ENCODE measurements around the gene RRAD. TPM values are rescaled to one million over a fixed set of nuclear protein-coding genes. Genes with fewer than 3 reads are reported as not detected.

RRAD gene
- total RNA-seq, 1 donor from 2014 or later, result 11.1 TPM

DNA sequence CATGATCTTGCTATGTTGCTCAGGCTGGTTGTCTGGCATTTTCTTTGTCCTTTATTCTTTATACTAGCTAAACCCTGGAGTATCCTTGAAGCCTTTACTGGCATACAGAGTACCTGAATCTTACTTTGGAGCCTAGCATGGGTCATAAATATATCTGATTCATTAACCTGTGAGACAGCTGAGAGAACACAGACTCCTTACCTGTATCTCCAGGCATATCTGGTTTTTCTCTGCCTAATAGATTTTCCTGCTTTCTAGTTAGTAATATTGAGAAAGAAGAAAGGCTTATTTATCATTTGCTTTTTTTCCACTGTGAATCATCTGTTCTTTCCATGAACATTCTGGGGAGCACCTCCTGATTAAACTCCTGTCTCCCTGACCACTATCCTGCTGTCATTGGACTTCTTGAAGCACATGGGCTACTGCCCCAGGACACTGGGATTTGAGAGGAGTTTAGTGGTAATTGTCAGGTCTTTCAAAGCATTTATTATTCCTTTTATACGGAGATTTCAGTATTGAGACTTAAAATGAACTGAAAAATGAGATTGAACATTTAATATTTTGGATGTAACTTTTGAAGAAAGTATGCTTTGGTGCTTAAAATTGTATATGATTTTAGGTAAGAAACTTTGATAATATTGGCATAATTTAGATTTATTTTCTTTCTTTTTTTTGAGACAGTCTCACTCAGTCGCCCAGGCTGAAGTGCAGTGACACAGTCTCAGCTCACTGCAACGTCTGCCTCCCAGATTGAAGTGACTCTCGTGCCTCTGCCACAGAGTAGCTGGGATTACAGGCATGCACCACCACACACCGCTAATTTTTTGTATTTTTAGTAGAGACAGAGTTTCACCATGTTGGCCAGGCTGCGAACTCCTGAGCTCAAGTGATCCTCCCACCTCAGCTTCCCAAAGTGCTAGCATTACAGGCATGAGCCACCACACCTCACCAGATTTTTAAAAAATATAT, 36.4 kb downstream of the RRAD start:
- intact Hi-C loops (cut with DNase I), result no loop called here
- Histone ChIP-seq H3K36me3 (peaks cover 37% of the 10 kb centered on the region), H3K27ac (no peak overlapping the region), H3K4me3 (no peak overlapping the region), H3K9me3 (no peaks in the 10 kb centered on the region), H3K27me3 (no peaks in the 10 kb centered on the region), H3K4me1 (no peaks in the 10 kb centered on the region)
- ATAC-seq (no peak), DNase-seq (no peak)
- TF ChIP-seq, protein P1, sequence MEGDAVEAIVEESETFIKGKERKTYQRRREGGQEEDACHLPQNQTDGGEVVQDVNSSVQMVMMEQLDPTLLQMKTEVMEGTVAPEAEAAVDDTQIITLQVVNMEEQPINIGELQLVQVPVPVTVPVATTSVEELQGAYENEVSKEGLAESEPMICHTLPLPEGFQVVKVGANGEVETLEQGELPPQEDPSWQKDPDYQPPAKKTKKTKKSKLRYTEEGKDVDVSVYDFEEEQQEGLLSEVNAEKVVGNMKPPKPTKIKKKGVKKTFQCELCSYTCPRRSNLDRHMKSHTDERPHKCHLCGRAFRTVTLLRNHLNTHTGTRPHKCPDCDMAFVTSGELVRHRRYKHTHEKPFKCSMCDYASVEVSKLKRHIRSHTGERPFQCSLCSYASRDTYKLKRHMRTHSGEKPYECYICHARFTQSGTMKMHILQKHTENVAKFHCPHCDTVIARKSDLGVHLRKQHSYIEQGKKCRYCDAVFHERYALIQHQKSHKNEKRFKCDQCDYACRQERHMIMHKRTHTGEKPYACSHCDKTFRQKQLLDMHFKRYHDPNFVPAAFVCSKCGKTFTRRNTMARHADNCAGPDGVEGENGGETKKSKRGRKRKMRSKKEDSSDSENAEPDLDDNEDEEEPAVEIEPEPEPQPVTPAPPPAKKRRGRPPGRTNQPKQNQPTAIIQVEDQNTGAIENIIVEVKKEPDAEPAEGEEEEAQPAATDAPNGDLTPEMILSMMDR (IDR thresholded peaks at IDR 0.05), result no peak

DNA sequence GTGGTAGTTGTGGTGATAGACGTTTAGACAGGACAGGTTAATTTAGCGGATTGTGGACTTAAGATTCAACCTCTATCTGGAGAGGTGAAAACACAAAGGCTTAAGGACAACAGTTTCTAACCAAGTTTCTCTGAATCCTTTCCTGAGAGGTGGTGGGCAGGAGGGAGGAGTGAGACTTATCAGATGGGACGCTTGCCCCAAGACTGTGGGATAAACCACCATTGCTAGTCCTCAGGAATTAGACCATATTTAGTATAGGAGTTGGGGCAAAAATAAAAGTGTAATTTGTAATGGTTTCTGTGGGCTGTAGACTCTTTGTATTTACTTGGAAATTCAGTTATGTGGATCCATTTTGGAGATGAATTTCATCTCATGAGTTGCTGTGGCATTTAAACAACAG, 38.4 kb downstream of the RRAD start:
- TF ChIP-seq, protein P1 (IDR thresholded peaks at IDR 0.05), result no peak
- Histone ChIP-seq H3K4me3 (no peak overlapping the region), H3K9me3 (no peaks in the 10 kb centered on the region), H3K4me1 (peaks cover 3% of the 10 kb centered on the region), H3K27me3 (no peaks in the 10 kb centered on the region), H3K36me3 (peaks cover 37% of the 10 kb centered on the region), H3K27ac (no peak overlapping the region)
- no peak for ATAC-seq
- DNase-seq, result no peak
- intact Hi-C loops (cut with DNase I), result no loop called here

DNA sequence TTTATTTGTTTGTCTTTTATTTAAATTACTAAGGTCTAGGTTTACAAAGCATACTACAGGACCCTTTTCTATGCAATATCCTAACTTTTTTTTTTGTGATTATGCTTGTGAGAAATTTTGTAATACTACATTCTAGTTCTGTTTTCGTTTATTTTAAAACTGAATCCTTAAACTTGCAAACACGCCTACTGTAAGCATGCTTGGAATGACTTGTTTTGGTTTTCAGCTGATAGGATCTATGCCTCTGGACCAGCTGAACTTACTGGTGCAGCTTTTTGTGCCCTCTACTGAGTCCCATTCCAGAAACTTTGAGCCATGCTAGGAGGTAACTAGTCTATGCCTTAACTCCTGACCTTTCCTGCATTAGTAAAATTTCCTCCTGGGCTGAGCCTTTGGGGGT, 39.0 kb downstream of the RRAD start:
- H3K4me3 ChIP-seq, result no peak overlapping the region
- H3K27ac ChIP-seq, result no peak overlapping the region
- no peaks in the 10 kb centered on the region for H3K9me3 ChIP-seq
- DNase-seq, result no peak
- peaks cover 37% of the 10 kb centered on the region for H3K36me3 ChIP-seq
- no peaks in the 10 kb centered on the region for H3K27me3 ChIP-seq
- ATAC-seq, result no peak
- H3K4me1 ChIP-seq, result peaks cover 9% of the 10 kb centered on the region
- TF ChIP-seq, protein P1 (IDR thresholded peaks at IDR 0.05), result no peak
- intact Hi-C loops (cut with DNase I), result no loop called here

DNA sequence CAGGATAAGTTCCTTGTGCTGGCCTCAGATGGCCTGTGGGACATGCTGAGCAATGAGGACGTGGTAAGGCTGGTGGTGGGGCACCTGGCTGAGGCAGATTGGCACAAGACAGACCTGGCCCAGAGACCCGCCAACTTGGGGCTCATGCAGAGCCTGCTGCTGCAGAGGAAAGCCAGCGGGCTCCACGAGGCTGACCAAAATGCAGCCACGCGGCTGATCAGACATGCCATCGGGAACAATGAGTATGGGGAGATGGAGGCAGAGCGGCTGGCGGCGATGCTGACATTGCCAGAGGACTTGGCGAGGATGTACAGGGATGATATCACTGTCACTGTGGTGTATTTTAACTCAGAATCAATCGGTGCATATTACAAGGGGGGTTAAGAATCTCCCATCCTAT, 39.8 kb downstream of the RRAD start:
- DNase-seq, result no peak
- Histone ChIP-seq H3K9me3 (no peaks in the 10 kb centered on the region), H3K4me3 (no peak overlapping the region), H3K27ac (no peak overlapping the region), H3K27me3 (no peaks in the 10 kb centered on the region), H3K36me3 (peaks cover 37% of the 10 kb centered on the region), H3K4me1 (peaks cover 15% of the 10 kb centered on the region)
- TF ChIP-seq, protein P1 (IDR thresholded peaks at IDR 0.05), result no peak
- ATAC-seq, result no peak
- intact Hi-C loops (cut with DNase I), result no loop called here

DNA sequence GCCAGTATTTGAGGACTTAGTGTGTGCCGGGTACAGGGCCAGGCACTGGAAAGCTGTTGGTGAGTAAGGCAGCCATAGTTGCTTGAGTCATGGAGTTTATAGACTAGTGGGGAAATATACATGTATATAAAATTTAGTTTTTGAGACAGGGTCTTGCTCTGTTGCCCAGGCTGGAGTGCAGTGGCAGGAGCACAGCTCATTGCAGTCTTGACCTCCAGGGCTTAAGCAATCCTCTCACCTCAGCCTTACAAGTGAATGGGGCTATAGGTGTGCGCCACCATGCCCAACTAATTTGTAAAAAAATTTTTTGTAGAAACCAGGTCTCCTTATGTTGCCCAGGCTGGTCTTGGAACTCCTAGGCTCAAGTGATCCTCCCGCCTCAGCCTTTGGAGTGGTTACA, 42.6 kb downstream of the RRAD start:
- TF ChIP-seq, protein P1 (IDR thresholded peaks at IDR 0.05), result no peak
- peaks cover 32% of the 10 kb centered on the region for H3K36me3 ChIP-seq
- no peak for DNase-seq
- H3K27me3 ChIP-seq, result no peaks in the 10 kb centered on the region
- H3K4me1 ChIP-seq, result peaks cover 19% of the 10 kb centered on the region
- intact Hi-C loops (cut with DNase I), result no loop called here
- peak overlapping the region; percentile 8 for H3K27ac ChIP-seq
- no peak for ATAC-seq
- no peak overlapping the region for H3K4me3 ChIP-seq
- no peaks in the 10 kb centered on the region for H3K9me3 ChIP-seq
